B cell (primary cell): ENCODE measurements around the gene ST6GALNAC3. TPM values are rescaled to one million over a fixed set of nuclear protein-coding genes. Genes with fewer than 3 reads are reported as not detected.

Experiments used
- ATAC-seq: fragments of 200-7000 bp; cut with Tn5 transposase; one replicate; pipeline ENCODE4 v1.10.0; 2021; ENCODE audit warnings: low read depth, mild to moderate bottlenecking, moderate number of reproducible peaks, moderate library complexity
- CTCF ChIA-PET: fragments of 350-600 bp; sonication (Branson Sonifier 250); formaldehyde crosslinking; loops from one replicate; lab custom pipeline; 2021; ENCODE audit warnings: antibody characterized with exemption, inconsistent platforms; lab: Charles Lee
- POLR2A ChIA-PET: fragments of 350-600 bp; sonication (Branson Sonifier 250); formaldehyde crosslinking; loops from one replicate; lab custom pipeline; 2021; ENCODE audit warnings: antibody characterized with exemption; lab: Charles Lee
- DNase-seq: peaks from one replicate; pipeline ENCODE4 v3.0.0; 2013
- H2AFZ ChIP-seq: 2 replicates; pipeline ENCODE4 v1.6.1; 2012; ENCODE audit warnings: mild to moderate bottlenecking, low read depth, low read length; ENCODE audit not compliant: insufficient read depth, poor library complexity, severe bottlenecking
- H3K27ac ChIP-seq, 2 donors: 1 replicate in 1 of 2; 2 replicates in 1 of 2; pipeline ENCODE4 v1.5.1; 2012 to 2013; ENCODE audit warnings: low read length in 2 of 2, mild to moderate bottlenecking in 2 of 2, moderate library complexity in 1 of 2
- H3K27me3 ChIP-seq, 4 experiments: fragments of 200-600 bp in 1 of 4; sonication (generic) in 1 of 4; replicated peaks in 1 of 4; 1 replicate in 2 of 4; 2 replicates in 2 of 4; pipeline versions ENCODE4 v1.6.1 to v1.7.0; 2013 to 2016; ENCODE audit warnings: low read length in 3 of 4, mild to moderate bottlenecking in 2 of 4, mixed read lengths in 1 of 4, moderate library complexity in 1 of 4; ENCODE audit not compliant: insufficient read depth in 4 of 4, control insufficient read depth in 3 of 4; ENCODE audit errors: control extremely low read depth in 1 of 4
- H3K36me3 ChIP-seq, 2 experiments: replicated peaks in 1 of 2; 1 replicate in 1 of 2; 2 replicates in 1 of 2; pipeline versions ENCODE4 v1.6.1 to v1.7.1; 2013; ENCODE audit warnings: low read length in 1 of 2; ENCODE audit not compliant: insufficient read depth in 2 of 2, control insufficient read depth in 1 of 2; ENCODE audit errors: control extremely low read depth in 1 of 2, extremely low read depth in 1 of 2
- H3K4me1 ChIP-seq, 2 donors: fragments of 200-600 bp in 1 of 2; sonication (generic) in 1 of 2; 1 replicate in 1 of 2; 2 replicates in 1 of 2; pipeline versions ENCODE4 v1.5.1 to v1.6.1; 2013 to 2017; ENCODE audit warnings: low read length in 2 of 2; ENCODE audit not compliant: control insufficient read depth in 2 of 2, insufficient read depth in 2 of 2
- H3K4me2 ChIP-seq: replicated peaks from 2 replicates; pipeline ENCODE3; 2012; ENCODE audit warnings: mild to moderate bottlenecking, low read depth, low read length; ENCODE audit not compliant: poor library complexity, severe bottlenecking
- H3K4me3 ChIP-seq, 5 experiments: fragments of 200-600 bp in 1 of 5; sonication (generic) in 1 of 5; 1 replicate in 3 of 5; 2 replicates in 2 of 5; pipeline versions ENCODE4 v1.5.1 to v1.7.0; 2011 to 2016; ENCODE audit warnings: low read length in 4 of 5, mild to moderate bottlenecking in 4 of 5, low read depth in 2 of 5, control low read depth in 1 of 5, moderate library complexity in 1 of 5; ENCODE audit not compliant: insufficient read depth in 1 of 5; ENCODE audit errors: control extremely low read depth in 1 of 5, extremely low read depth in 1 of 5
- H3K79me2 ChIP-seq: fragments of 200-600 bp; sonication (generic); one replicate; pipeline ENCODE4 v1.6.0; 2016; ENCODE audit warnings: low read length; ENCODE audit not compliant: control insufficient read depth, insufficient read depth
- H3K9ac ChIP-seq: fragments of 200-600 bp; sonication (generic); 2 replicates; pipeline ENCODE4 v1.6.1; 2017; ENCODE audit warnings: mild to moderate bottlenecking, low read length, moderate library complexity
- H3K9me3 ChIP-seq, 3 donors: one replicate each; pipeline versions ENCODE4 v1.6.1 to v1.7.1; 2013; ENCODE audit warnings: low read length in 2 of 3; ENCODE audit not compliant: control insufficient read depth in 2 of 3, insufficient read depth in 1 of 3; ENCODE audit errors: control extremely low read depth in 1 of 3
- H4K20me1 ChIP-seq: 2 replicates; pipeline ENCODE4 v1.6.0; 2012; ENCODE audit warnings: mild to moderate bottlenecking, low read length; ENCODE audit not compliant: insufficient read depth, control insufficient read depth, poor library complexity, severe bottlenecking
- H3K27ac Mint-ChIP-seq: one replicate; pipeline ENCODE4 v1.8.0; 2021; ENCODE audit warnings: mixed read lengths
- H3K27me3 Mint-ChIP-seq: one replicate; pipeline ENCODE4 v1.8.0; 2021; ENCODE audit warnings: mixed read lengths
- H3K4me1 Mint-ChIP-seq: one replicate; pipeline ENCODE4 v1.8.0; 2021; ENCODE audit warnings: mixed read lengths
- H3K4me3 Mint-ChIP-seq: one replicate; pipeline ENCODE4 v1.8.0; 2021; ENCODE audit warnings: mixed read lengths
- H3K9me3 Mint-ChIP-seq: one replicate; pipeline ENCODE4 v1.8.0; 2022; ENCODE audit warnings: mixed read lengths; ENCODE audit not compliant: insufficient read depth
- CTCF ChIP-seq: fragments of 200-600 bp; IDR thresholded peaks from one replicate; pipeline ENCODE4 v1.8.0; 2022; ENCODE audit warnings: antibody characterized with exemption, mild to moderate bottlenecking
- EZH2 ChIP-seq: IDR thresholded peaks from 2 replicates; pipeline ENCODE4 v1.6.1; 2012; ENCODE audit warnings: borderline replicate concordance, low read depth, mild to moderate bottlenecking, moderate library complexity, low read length; ENCODE audit not compliant: insufficient read depth, poor library complexity, severe bottlenecking
- WGBS: methylation state at CpG from one replicate; pipeline ENCODE4 v1.1.5; 2013; ENCODE audit warnings: missing lambda C conversion rate; ENCODE audit not compliant: insufficient coverage; 5-methylcytosine and 5-hydroxymethylcytosine counted together
- intact Hi-C: fragments of 100-400 bp; cut with micrococcal nuclease; formaldehyde crosslinking; loops from one replicate; pipeline ENCODE4 v1.10.0; 2022
- polyA plus RNA-seq: library from polyadenylated mRNA; depleted of rRNA; stranded (reverse); fragments of >200 nt; gene quantifications from 2 replicates; pipeline ENCODE4 v1.2.3, GENCODE V29; 2012
- total RNA-seq, 2 donors: library from RNA; stranded (reverse); fragments of 120-200 nt in 1 of 2; gene quantifications; 1 replicate in 1 of 2; 2 replicates in 1 of 2; pipeline versions ENCODE4 v1.2.3 to v1.2.4, GENCODE V29; 2013 to 2022

Gene ST6GALNAC3
- total and polyA plus RNA-seq, 2 donors (not counting 1 experiment from before 2014, with no cell fraction given) = 3.0 to 17.3 TPM

GRCh38 chr1:76593141-76593540 lies 518.6 kb downstream of the ST6GALNAC3 start:
- ATAC-seq = no peak
- CTCF ChIA-PET = no interaction called here

DNA sequence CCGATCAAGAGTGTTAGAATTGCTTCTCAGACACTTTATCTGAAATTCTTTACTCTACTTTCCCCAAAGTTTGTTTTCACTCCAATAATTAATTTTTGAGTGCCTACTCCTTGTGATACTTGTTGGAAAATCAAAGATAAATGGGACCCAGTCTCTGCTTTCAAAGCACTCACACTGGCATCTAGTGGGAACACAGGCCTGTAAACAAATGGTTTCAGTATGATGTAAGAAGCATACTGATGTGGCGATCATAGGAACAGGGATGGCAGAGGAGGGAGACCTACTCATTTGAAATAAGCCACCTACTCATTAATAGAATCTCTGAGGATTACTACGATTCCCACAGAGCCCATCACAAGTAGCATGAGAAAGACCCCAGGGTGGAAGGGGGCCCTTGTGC lies 519.1 kb downstream of the ST6GALNAC3 start:
- Histone ChIP-seq H3K4me1 (no peaks in the 10 kb centered on the region), H3K27ac (no peak overlapping the region), H4K20me1 (no peaks in the 10 kb centered on the region), H2AFZ (no peak overlapping the region), H3K79me2 (no peaks in the 10 kb centered on the region), H3K4me2 (no peak overlapping the region), H3K36me3 (no peaks in the 10 kb centered on the region), H3K27me3 (no peaks in the 10 kb centered on the region), H3K9me3 (peaks cover 0 to 3% (median 2%) of the 10 kb centered on the region in 3 donors), H3K4me3 (no peak overlapping the region), H3K9ac (no peak overlapping the region)
- ChIA-PET POLR2A (no interaction called here), CTCF (no interaction called here)
- DNase-seq (no peak), ATAC-seq (no peak)
- intact Hi-C loops = no loop called here
- Mint-ChIP-seq H3K4me1 (no peaks in the 10 kb centered on the region), H3K27me3 (no peaks in the 10 kb centered on the region), H3K4me3 (no peak overlapping the region), H3K27ac (no peak overlapping the region), H3K9me3 (peaks cover 8% of the 10 kb centered on the region)
- TF ChIP-seq EZH2 = no peak
- TF ChIP-seq CTCF = no peak
- no CpG with 5 or more reads among the region's 3 CpGs for WGBS

More at GRCh38 chr1:76593141-76593540, 518.6 kb downstream of the ST6GALNAC3 start:
- no peak for DNase-seq
- H3K27ac ChIP-seq = no peak overlapping the region
- H3K27ac Mint-ChIP-seq = no peak overlapping the region
- H3K4me1 Mint-ChIP-seq = no peaks in the 10 kb centered on the region
- H3K36me3 ChIP-seq = no peaks in the 10 kb centered on the region
- intact Hi-C loops = no loop called here
- H3K79me2 ChIP-seq = no peaks in the 10 kb centered on the region
- H3K27me3 ChIP-seq = no peaks in the 10 kb centered on the region
- H3K4me3 Mint-ChIP-seq = no peak overlapping the region
- no peaks in the 10 kb centered on the region for H3K4me1 ChIP-seq
- H4K20me1 ChIP-seq = no peaks in the 10 kb centered on the region
- POLR2A ChIA-PET = no interaction called here
- no peaks in the 10 kb centered on the region for H3K27me3 Mint-ChIP-seq
- no peak overlapping the region for H3K4me2 ChIP-seq
- no peak overlapping the region for H3K4me3 ChIP-seq
- TF ChIP-seq EZH2 (no peak), CTCF (no peak)
- no peak overlapping the region for H2AFZ ChIP-seq
- no peak overlapping the region for H3K9ac ChIP-seq
- H3K9me3 ChIP-seq = peaks cover 0 to 3% (median 2%) of the 10 kb centered on the region in 3 donors
- peaks cover 6% of the 10 kb centered on the region for H3K9me3 Mint-ChIP-seq
